ENCODE measurements around the gene PARP8.

The PARP8 gene

GRCh38 chr5:50888751-50889150 lies 222.3 kb downstream of the PARP8 start:
- no peak for TF ChIP-seq CTCF (IDR thresholded peaks at IDR 0.05; ENCODE audit: low read depth, low read length)
- DNase-seq (ENCODE audit: low read depth, low spot score) = no peak
- no peak overlapping the region for H3K4me3 ChIP-seq (ENCODE audit: low read depth, low read length)
- in situ Hi-C loops (cut with HindIII; ENCODE audit: low sequenced_read_pairs) = no loop called here

- H3K4me3 ChIP-seq (ENCODE audit: low read depth, low read length) = no peak overlapping the region
- no peak for DNase-seq (ENCODE audit: low read depth, low spot score)
- no peak for TF ChIP-seq CTCF (IDR thresholded peaks at IDR 0.05; ENCODE audit: low read depth, low read length)
These were observed 223.4 kb downstream of the PARP8 start for GRCh38 chr5:50889790-50890189.

More at GRCh38 chr5:50889790-50890189, 223.4 kb downstream of the PARP8 start:
- in situ Hi-C loops (cut with HindIII; ENCODE audit: low sequenced_read_pairs) = no loop called here

Data from astrocyte of the spinal cord (primary cell).